Measurements from ENCODE around the gene SRPX. TPM values are rescaled to one million over a fixed set of nuclear protein-coding genes. Genes with fewer than 3 reads are reported as not detected.

The SRPX gene, protein sequence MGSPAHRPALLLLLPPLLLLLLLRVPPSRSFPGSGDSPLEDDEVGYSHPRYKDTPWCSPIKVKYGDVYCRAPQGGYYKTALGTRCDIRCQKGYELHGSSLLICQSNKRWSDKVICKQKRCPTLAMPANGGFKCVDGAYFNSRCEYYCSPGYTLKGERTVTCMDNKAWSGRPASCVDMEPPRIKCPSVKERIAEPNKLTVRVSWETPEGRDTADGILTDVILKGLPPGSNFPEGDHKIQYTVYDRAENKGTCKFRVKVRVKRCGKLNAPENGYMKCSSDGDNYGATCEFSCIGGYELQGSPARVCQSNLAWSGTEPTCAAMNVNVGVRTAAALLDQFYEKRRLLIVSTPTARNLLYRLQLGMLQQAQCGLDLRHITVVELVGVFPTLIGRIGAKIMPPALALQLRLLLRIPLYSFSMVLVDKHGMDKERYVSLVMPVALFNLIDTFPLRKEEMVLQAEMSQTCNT
- 7.3 to 10.5 TPM (median 8.7 TPM) in 5 replicates for total RNA-seq (2022; extraction: Qiagen RNA extraction)

DNA sequence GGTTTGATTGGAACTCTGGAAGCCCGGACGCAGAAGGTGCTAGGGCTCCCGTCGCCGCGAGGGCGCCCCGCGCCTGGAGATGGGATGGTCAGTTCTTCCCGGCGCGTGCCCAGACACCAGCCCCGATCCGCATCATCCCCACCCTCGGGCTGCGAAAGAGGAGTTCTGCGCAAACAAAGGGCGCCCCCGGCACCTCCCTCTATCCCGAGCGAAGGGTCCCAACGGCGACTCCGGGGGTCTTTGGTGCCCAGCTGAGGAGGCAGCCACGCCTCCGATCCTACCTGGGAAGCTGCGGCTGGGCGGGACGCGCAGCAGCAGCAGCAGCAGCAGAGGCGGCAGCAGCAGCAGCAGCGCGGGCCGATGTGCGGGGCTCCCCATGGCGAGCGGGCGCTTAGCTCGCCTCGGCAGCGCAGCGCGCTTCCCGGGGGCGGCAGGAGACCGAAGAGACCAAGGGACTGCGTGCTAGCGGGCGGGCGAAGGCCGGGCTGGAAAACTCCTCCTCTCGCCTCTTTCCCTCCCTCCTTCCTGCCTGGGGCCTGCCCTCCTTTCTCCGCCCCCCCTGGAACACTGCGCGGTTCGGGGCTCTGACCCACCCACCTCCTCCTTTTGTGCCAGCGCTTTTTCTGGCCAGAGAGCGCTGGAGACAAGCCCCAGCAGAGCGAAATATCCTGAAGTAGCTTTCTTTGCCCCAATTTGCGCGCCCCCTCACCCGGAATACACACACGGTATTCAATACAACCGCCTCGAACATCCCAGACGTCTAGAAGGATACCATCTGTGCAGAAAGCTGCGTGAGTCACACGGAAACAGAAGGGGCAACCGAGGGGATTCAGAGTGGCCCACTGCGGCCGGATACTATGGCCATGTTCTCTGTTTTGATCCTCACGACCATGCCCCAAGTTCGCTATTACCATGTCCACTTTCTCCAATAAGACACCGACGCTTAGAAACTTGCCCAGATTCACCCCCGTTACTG lies at the start of gene SRPX:
Gene SRPX (minus strand): TSS at position 457 of the 976 bp plus-strand sequence. CDS start 79 bp downstream, at position 378.

Other genes starting within 250 kb of the SRPX start
- 0.21 to 0.34 TPM (median 0.30 TPM) in 5 replicates for gene SYTL5, start 214.3 kb downstream of the SRPX start, total RNA-seq (2022; extraction: Qiagen RNA extraction)
- gene RPGR, start 106.6 kb upstream of the SRPX start, total RNA-seq (2022; extraction: Qiagen RNA extraction) = 10.9 to 15.0 TPM (median 14.4 TPM) in 5 replicates
- not detected in 5 replicates for gene OTC, start 131.7 kb upstream of the SRPX start, total RNA-seq (2022; extraction: Qiagen RNA extraction)

All from A549 treated with Mapracorat at 1 μM for 4 hours (cell line).